Type B pancreatic cell (in vitro differentiated cells): ENCODE measurements around the gene LONP2. TPM values are rescaled to one million over a fixed set of nuclear protein-coding genes. Genes with fewer than 3 reads are reported as not detected.
"Not testable (repeated sequence)": the region's sequence is repeated elsewhere in the genome, so short reads cannot be mapped to it uniquely, and the experiment has no call there.

ENCODE experiments used
- DNase-seq: peaks from one replicate; pipeline ENCODE4 v3.0.0; 2021; ENCODE audit warnings: mixed read lengths; ENCODE audit not compliant: unreplicated experiment; ENCODE audit errors: extremely low spot score
- H3K27ac Mint-ChIP-seq: 2 replicates; pipeline ENCODE4 v1.8.0; 2021; ENCODE audit warnings: mild to moderate bottlenecking, mixed read lengths
- H3K27me3 Mint-ChIP-seq: 2 replicates; pipeline ENCODE4 v1.8.0; 2021; ENCODE audit warnings: mixed read lengths
- H3K36me3 Mint-ChIP-seq: 2 replicates; pipeline ENCODE4 v1.8.0; 2021; ENCODE audit warnings: mixed read lengths
- H3K4me1 Mint-ChIP-seq: one replicate; pipeline ENCODE4 v1.8.0; 2021; ENCODE audit warnings: mixed read lengths; ENCODE audit not compliant: unreplicated experiment
- H3K4me3 Mint-ChIP-seq: 2 replicates; pipeline ENCODE4 v1.8.0; 2021; ENCODE audit warnings: mild to moderate bottlenecking, mixed read lengths
- H3K9me3 Mint-ChIP-seq: 2 replicates; pipeline ENCODE4 v1.8.0; 2021; ENCODE audit warnings: mixed read lengths
- CTCF ChIP-seq: fragments of 200-600 bp; sonication (generic); conservative IDR thresholded peaks from 2 replicates; pipeline ENCODE4 v1.5.0; 2021; ENCODE audit warnings: antibody characterized with exemption, mild to moderate bottlenecking
- total RNA-seq: library from RNA; stranded (reverse); gene quantifications from 2 replicates; pipeline ENCODE4 v1.2.1, GENCODE V29; 2021; ENCODE audit warnings: low replicate concordance

LONP2 gene
- total RNA-seq, 1 donor from 2014 or later, result 65.5 TPM

GRCh38 chr16:48353565-48354163 lies 109.6 kb downstream of the LONP2 start:
- Mint-ChIP-seq H3K27ac (peak overlapping the region; percentile 80), H3K36me3 (peaks cover 37% of the 10 kb centered on the region), H3K27me3 (no peaks in the 10 kb centered on the region), H3K4me3 (no peak overlapping the region), H3K4me1 (peaks cover 5% of the 10 kb centered on the region), H3K9me3 (no peaks in the 10 kb centered on the region)
- peak; percentile 88 for TF ChIP-seq CTCF
- no peak for DNase-seq

GRCh38 chr16:48354385-48354784 lies 110.3 kb downstream of the LONP2 start:
- H3K36me3 Mint-ChIP-seq, result peaks cover 35% of the 10 kb centered on the region
- H3K4me1 Mint-ChIP-seq, H3K9me3 Mint-ChIP-seq, H3K4me3 Mint-ChIP-seq, H3K27me3 Mint-ChIP-seq, DNase-seq: not testable (repeated sequence)
- H3K27ac Mint-ChIP-seq, result peak overlapping the region; percentile 23

GRCh38 chr16:48354877-48355855 lies 111.1 kb downstream of the LONP2 start:
- H3K4me3 Mint-ChIP-seq, result no peak overlapping the region
- peaks cover 31% of the 10 kb centered on the region for H3K36me3 Mint-ChIP-seq

GRCh38 chr16:48356633-48357376 lies 112.7 kb downstream of the LONP2 start:
- Mint-ChIP-seq H3K27ac (peak overlapping the region; percentile 34), H3K4me1 (peaks cover 9% of the 10 kb centered on the region), H3K9me3 (no peaks in the 10 kb centered on the region), H3K36me3 (peaks cover 36% of the 10 kb centered on the region), H3K4me3 (no peak overlapping the region), H3K27me3 (no peaks in the 10 kb centered on the region)
- TF ChIP-seq CTCF, result no peak
- no peak for DNase-seq

More at GRCh38 chr16:48354877-48355855, 111.1 kb downstream of the LONP2 start:
- Mint-ChIP-seq H3K27me3 (no peaks in the 10 kb centered on the region), H3K27ac (peak overlapping the region; percentile 23), H3K9me3 (no peaks in the 10 kb centered on the region), H3K4me1 (peaks cover 8% of the 10 kb centered on the region)
- TF ChIP-seq CTCF, result no peak
- no peak for DNase-seq

- TF ChIP-seq CTCF, result no peak
- peaks cover 16% of the 10 kb centered on the region for H3K4me1 Mint-ChIP-seq
- no peak overlapping the region for H3K27ac Mint-ChIP-seq
- H3K27me3 Mint-ChIP-seq, result no peaks in the 10 kb centered on the region
- peaks cover 39% of the 10 kb centered on the region for H3K36me3 Mint-ChIP-seq
- H3K4me3 Mint-ChIP-seq, result no peak overlapping the region
- no peaks in the 10 kb centered on the region for H3K9me3 Mint-ChIP-seq
- DNase-seq, result no peak
Measured at GRCh38 chr16:48358419-48358818, 114.3 kb downstream of the LONP2 start.
